HG03439 (cell line): ENCODE results near the gene EML4.
"Not testable (repeated sequence)": the region's sequence is repeated elsewhere in the genome, so short reads cannot be mapped to it uniquely, and the experiment has no call there.

ENCODE experiments used
- ATAC-seq: cut with Tn5 transposase; IDR thresholded peaks from one replicate; pipeline ENCODE4 v1.9.1; 2021; ENCODE audit warnings: mild to moderate bottlenecking, moderate library complexity; ENCODE audit not compliant: unreplicated experiment

EML4 gene

DNA sequence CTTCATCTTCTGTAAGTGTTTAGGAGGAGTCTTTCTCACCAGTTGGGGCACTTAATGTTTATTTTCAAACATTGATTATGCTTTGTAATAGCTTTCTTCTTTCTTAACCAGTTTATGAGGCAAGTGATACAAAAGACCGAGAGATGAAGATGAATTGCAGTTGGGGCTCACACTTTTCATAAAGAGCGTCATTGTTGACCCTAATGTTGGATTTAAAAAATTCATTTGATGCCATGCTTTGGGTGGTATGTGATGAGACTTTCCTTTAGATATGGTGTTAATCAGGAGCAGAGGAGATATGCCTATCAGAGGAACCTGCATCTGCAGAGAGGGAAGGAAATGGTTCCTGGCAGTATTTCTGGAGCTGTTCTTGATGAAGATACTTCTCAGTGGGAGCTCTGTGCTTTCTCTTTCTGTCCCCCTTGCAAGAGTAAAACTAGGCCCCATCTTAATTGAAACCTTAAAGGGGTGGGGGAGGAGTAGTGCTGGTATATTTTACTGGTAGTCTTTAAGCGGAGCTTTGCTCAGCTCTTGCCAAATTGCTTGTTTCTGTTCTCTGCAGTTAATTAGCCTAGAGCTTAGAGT lies 2.3 kb downstream of the EML4 start:
- peak; percentile 27 for ATAC-seq

DNA sequence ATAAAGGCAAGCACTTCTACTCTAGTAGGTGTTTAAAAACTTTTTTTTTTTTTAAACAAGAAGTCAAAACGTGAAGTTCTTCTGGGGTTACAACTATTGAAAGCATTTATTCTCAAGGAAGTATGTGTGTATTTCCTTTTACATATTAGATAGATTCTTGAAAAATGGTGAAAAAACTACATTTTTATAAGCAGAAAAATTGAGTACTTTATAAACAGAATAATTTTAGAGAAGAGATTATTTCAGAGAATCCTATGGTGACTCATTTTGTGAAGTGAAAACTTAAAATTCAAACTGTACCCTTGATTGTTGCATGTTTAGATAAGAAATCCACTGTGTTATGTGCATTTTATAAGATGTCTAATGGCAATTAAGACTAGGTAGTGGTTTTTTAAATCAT lies 2.9 kb downstream of the EML4 start:
- no peak for ATAC-seq

DNA sequence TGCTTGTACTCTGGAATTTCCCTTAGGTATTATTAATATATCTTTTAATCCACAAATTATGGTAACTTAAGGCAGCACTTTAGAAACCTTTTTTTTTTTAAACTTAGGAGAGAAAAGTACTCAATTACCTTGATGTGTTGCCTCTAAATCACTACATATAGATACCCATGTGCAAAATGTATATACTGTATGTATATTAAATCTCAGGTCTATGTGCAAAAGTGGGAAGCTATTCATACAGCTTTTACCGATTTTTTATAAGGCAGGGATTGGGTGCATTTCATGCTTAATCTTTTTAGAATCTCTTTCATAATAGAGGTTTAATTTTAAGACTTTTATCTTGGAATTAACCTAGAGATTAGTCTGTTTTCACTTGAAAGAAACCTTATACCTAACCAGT lies 3.4 kb downstream of the EML4 start:
- no peak for ATAC-seq

GRCh38 chr2:42173467-42173866 lies 4.3 kb downstream of the EML4 start:
- not testable (repeated sequence) for ATAC-seq

- ATAC-seq = no peak
These were observed 8.0 kb downstream of the EML4 start for GRCh38 chr2:42176992-42177738.

GRCh38 chr2:42178335-42178734 lies 9.2 kb downstream of the EML4 start:
- ATAC-seq = no peak

- ATAC-seq = no peak
These were observed 11.1 kb downstream of the EML4 start for GRCh38 chr2:42180300-42180699.

DNA sequence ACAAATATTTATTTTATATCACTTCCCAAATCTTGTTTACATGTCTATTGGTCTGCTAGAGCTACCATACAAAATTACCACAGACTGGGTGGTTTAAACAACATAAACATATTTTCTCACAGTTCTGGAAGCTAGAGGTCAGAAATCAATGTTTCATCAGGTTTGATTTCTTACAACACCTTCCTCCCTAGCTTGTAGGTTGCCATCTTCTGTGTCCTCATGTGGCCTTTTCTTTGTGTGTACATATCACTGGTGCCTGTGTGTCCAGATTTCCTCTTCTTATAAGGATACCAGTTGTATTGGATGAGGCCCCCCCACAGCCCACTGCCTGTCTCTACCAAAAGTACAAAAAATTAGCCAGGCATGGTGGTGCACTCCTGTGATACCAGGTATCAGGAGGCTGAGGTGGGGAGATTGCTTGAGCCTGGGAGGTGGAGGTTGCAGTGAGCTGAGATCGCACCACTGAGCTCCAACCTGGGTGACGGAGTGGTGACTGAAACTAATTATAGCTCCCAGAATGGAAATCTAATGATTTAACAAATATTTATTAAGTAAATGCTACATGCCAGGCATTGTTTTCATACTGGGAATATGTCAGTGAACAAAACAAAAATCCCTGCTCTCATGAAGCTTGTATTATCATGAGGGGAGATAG lies 13.6 kb downstream of the EML4 start:
- ATAC-seq = no peak

DNA sequence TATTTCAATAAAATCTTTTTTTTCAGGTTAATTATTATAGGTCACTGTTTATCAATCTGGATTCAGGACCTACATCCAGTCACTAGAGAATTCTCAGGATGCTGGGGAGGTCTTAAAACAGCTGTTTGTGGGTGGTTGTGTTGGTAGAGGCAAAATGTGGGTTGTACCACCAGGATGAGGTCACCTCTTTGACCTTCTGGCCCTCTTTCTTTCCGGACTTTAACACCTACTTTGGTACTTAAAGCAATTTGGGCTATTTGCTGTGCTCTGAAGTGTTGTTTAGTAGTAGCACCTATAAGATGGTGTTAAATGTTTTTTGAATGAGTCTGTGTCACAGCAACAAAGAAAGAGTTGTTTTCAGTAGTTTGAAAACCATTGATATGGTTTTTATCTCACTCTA lies 14.6 kb downstream of the EML4 start:
- ATAC-seq = no peak

- no peak for ATAC-seq
These were observed 15.2 kb downstream of the EML4 start for GRCh38 chr2:42184346-42184745.

DNA sequence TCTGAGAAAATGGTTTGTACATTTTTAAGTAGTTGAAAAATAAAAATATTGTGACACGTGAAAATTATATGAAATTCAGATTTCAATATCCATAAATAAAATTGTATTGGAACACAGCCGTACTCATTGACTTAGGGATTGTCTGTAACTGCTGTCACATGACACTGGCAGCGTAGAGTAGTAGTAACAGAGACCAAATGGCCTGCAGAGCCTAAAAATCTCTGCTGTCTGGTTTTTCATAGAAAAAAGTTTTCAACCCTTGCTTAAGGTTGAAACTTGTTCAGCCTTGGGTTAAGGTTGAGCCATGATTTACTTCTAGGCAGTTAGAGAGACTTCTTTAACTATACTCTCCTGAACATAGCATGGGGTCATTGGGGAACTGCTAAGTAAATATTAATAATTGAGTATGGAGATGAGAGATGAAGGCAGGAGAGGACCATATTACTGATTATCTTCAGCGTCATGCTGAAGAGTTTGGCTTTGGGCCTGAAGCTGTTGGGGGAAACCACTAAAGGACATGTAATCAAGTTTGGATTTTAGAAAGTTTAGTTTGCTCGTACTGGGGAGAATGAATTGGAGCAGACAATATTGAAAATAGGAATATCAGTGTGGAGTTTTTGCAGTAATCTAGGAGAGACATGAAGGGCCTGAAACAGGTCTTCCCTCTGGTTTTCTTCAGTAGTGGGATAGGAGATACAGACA lies 16.2 kb downstream of the EML4 start:
- no peak for ATAC-seq

- ATAC-seq = no peak
These were observed 17.2 kb downstream of the EML4 start for GRCh38 chr2:42186366-42186765.

DNA sequence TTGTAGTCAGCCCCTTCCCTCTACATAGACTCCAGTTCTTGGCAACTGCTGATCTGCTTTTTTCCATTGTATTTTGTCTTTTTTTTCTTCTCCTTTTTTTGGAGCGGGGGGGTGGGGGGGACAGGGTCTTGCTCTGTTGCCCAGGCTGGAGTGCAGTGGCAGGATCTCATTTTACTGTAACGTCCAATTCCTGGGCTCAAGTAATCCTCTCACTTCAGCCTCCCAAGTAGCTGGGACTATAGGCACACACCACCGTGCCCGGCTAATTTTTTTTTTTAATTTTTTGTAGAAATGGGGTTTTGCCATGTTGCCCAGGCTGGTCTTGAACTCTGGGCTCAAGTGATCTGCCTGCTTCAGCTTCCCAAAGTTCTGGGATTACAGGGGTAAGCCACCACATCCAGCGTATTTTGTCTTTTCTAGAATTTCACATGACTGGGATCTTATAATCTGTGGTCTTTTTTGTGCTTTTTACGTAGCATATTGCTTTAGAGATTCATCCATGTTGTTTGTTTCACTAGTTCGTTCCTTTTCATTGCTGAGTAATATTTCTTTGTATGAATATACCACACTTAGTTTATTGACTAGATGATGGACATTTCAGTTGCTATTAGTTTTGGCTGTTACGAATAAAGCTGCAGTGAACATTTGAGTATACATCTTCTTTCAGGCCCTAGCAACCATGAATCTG lies 17.9 kb downstream of the EML4 start:
- ATAC-seq = no peak

GRCh38 chr2:42187886-42188285 lies 18.7 kb downstream of the EML4 start:
- ATAC-seq = no peak

DNA sequence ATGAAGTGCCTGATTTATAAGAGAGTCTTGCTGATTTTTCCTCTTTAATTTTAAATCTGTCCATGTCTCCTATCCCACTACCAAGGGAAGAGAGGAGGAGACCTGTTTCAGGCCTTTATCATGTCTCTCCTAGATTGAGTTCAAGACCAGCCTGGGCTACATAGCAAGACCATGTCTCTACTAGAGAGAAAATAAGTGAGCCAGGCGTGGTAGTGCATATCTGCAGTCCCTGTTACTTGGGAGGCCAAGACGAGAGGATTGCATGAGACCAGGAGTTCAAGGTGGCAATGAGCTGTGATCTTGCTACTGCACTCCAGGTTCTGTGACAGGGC lies 20.0 kb downstream of the EML4 start:
- no peak for ATAC-seq

GRCh38 chr2:42190191-42190590 lies 21.0 kb downstream of the EML4 start:
- no peak for ATAC-seq

- ATAC-seq = no peak
These were observed 22.3 kb downstream of the EML4 start for GRCh38 chr2:42191285-42192009.

DNA sequence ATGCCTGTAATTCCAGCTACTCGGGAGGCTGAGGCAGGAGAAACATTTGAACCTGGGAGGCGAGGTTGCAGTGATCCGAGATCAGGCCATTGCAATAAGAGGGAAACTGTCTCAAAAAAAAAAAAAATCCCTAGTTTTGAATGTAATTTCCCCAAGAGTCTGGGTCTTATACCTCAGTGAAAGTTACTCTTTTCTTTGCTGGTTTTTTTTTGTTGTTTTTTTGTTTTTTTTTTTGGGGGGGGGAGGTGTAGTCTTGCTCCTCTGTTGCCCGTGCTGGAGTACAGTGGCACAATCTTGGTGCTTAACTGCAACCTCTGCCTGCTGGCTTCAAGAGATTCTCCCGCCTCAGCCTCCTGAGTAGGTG lies 22.8 kb downstream of the EML4 start:
- no peak for ATAC-seq

DNA sequence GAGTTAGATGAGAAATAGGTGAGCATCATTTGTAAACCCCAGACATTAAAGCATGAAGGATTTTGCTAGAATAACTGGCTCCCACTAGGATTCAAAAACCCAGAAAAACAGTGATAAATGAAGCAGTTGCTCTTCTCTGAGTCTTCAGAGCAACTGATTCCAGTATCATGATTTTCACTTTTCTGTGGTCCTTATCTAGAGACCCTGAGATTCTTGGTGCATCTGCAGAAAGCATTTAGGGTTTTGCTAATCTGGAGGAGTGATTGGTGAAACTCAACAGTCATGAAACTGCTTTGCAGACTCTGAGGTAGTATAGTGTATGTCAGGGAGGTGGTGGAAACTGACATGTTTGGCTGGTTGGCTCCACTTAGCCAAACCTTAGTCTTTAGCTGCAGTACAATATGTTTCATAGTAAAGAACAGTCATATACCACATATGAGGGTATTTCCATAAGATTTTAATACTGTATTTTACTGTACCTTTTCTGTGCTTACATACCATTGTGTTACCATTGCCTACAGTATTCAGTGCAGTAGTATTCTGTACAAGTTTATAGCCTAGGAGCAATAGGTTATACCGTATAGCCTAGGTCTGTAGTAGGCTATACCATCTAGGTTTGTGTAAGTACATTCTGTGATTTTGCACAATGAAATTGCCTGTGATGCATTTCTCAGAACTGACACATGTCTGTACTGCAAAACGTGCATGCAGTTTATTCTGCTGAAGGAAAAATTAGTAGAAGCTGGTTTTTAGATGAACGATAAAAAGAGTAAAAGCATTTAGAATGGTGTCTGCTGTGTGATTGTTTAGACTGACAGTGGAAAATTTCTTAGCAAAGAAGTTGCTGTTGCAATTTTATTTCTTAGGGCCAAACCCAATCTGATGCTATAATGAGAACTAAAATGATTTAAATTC lies 23.8 kb downstream of the EML4 start:
- peak; percentile 63 for ATAC-seq
